Stimulated activated CD8-positive, alpha-beta memory T cell treated with anti-CD3 and anti-CD28 coated beads, Interleukin-15, amount 100 ng/mL, for 4 hours (primary cell): Measurements from ENCODE around the gene EML1.
A peak's percentile ranks its signal among the peaks of the same experiment; 100 is the strongest.

Experiments
- DNase-seq, 2 donors: peaks; one replicate each; pipeline ENCODE4 v3.0.0-alpha.2; 2020; ENCODE audit warnings: low read depth in 2 of 2

Gene EML1

DNA sequence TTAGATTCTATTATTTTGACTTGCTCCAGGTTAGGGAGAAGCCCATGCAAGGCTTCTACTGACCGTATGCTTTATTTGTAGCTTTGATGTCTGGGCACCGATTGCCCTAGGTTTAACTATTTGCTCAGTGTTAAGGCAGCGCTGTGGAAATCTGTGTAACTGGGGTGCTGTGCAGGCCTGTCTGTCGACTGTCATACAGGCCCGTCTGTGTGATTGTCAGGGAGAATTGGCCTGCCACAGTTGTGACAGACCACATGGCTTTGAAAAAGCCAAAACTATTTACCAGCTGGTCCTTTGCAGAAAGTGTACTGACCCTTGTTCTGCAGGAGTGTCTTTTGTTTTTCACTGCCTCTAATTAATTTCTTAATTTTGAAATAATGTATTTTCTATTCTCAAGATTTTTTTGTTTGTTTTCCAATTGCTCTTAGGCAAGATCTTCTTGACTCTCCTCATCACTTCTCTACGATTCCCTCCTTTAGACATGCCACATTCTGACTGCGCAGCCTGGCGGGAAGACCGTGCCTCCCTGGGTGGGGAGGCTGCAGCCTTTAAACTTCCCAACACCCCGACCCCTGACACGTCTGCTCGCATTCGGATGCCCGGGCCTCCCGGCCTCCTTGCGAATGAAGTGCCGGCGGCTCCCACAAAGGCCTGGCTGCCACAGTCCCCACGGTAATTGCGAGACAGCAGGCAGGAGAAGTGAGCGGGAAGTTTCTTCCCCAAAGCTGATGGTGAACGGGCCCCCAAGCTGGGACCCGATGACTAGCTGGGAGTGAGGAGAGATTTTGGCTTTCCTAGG lies 173.0 kb downstream of the EML1 start:
- DNase-seq = no peak

DNA sequence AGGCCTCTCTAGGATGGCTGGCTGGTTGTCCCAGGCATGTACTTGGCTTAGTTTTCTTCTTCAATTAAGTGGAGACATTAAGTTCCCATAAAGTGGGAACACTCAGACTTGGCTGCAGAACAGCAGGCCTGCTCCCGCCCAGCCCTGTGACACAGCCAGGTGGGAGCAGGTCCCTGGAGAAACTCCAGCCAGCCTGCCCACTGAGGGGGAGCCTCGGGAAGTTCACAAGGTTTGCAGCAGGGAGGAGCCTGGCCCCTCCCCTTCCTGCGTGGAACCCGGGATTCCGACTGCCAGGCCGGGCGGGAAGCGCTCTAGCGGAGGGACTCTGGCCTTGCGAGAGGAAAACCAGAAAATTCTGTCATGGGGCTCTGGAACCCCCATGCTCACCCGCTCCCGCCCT lies 173.7 kb downstream of the EML1 start:
- DNase-seq = no peak

DNA sequence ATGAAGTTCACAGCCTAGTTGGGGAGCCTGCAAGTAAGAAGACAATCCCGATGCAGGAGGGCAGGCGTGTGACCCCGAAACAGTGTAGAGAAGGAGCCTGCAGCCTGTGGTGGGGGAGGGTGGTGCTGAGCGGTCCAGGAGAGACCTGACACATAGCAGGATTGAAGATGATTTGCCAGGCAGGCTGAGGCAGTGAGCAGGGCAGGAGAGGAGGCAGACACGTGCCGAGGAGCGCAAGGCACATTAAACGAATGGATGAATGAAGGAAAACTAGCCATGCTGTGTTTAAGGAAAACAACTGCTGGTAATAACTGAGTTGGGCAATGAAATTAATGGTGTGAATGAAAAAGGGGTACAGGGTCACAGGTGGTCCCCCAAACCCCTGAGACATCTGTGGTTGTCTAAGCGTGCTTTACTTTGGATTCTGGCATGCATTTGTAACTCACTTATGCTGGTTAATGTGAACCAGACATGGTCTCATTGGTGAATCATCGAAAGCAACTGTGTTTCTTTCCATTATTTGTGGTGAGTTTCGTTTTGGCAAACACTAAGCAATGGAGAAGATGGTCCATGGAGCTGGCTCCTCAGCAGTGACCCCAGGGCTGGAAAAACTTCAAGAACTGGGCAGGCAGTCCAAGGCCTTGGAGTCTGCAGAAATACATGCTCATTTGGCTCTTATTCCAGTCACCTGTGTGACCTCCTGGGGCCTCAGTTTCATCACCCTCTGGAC lies 175.1 kb downstream of the EML1 start:
- DNase-seq = no peak

DNA sequence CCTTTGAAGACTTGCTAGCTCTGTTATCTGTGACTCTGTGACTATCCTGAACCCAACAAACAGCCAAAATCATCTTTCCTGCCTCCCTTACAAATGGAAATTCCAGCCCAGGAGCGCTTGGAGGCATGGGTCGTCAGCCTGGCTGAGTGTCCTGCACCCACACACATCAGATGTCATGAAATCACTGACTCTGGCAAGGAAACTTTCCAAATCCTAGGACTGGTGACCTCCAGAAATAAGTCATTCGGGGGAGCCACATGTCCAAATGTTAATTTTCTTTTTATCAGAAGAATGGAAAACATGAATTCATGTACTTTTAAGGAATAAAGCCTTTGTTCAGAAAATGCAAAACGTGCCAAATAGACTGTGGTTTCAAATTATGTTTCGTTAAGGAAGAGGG lies 175.7 kb downstream of the EML1 start:
- DNase-seq = no peak

DNA sequence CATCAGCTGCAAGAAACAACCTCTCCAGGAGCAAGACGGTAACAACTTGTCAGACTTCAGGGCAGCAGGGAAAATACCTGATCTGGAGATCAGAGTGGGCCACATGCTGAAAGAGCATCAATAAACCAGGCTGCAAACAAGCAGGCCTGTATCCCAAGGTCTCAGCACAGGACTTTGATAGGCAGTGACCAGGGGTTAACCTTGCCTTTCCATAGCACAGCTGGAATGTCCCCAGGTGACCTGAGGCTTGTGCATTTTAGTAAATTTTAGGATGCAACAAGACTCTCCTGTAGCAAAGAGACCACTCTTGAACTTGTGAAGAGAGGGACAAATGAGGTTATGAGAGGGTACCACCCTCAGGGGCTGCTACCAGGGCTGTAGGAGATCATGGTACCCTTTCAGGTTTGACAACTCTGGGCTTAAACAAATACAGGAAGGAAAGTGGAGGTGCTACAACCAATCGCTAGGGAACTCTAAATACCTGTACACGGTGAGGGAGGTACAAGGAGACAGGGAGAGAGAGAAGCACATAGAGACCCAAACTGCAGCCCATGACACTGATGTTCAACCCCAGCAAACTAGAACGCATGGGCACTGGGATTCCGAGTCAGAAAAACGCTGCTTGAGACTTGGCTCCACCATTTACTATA lies 176.6 kb downstream of the EML1 start:
- no peak for DNase-seq

DNA sequence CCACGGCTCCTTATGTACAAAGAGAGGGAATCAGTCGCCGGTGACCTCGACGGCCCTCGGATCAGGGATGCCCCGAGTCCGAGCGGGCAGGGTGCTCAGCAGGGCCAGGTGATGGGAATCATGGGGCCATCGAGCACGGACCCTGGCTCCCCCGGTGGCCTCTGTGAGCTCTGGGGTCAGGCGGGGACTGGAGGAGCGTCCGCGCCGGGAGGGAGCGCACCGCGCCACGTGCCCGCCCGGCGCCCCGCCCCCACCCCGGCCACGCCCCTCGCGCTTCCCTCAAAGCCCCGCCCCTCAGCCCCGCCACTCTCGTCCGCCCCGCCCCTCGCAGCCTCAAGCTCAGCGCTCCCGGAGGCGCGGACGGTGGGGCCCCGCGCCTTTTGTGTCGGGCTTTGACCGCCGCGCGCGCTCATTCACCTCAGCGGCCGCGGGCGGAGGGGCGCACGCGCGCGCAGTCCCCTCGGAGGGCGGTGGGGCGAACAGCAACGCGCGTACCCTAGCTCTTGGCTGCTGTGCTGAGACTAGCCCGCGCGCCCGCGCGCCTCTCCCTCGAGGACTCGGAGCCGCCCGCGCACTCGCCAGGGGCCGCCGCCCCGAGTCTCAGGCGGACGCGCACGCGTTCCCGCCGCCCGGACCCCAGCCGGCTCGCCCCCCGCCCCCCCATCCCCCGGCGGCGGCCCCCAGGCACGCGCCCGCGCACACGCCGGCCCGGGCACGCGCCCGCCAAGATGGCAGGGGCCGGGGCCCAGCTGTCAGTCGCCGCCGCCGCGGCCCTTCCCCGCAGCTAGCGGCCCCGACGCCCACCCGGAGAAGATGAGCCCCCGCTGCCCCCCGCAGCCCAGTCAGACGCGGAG lies 178.1 kb downstream of the EML1 start:
- DNase-seq = peak; percentile 50 to 68

DNA sequence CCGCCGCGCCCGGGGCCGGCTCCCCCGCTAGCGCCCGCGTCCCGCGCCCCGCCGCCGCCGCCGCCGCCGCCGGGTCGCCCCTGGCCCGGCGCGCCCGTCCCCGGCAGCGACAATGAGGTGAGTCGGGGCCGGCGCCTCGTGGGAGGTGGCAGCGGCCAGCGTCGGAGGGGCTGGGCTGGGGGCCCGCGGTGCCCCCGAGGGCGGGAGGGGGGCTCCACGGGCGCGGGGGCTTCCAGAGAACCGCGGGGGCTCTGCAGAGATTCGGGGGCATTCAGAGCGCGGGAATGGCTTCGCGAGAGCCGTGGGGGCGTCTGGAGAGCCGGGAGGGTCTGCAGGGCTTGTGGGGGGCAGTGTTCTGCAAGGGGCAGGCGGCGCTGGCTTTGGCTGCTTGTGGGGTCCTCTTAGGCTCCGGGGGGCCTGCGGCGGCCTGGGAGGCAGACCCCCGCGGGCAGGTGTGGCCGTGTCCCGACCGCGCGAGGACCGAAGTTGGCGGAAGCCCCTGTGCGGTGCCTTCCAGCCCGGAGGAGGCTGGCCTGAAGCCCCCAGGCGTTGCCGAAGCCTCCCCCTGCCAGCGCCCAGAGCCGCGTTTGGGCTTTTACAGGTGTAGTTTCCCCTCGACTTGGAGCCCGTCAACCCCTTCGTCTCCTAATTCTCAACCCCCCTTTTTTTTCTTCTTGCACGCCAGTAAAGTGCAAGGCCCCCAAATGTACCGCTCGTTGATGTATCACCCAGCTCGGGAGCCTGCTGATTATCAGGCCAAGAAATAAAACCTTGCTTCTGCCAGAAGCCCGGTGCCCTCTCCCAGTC lies 178.9 kb downstream of the EML1 start:
- DNase-seq = peak in 1 of 2 donors; percentile 7

DNA sequence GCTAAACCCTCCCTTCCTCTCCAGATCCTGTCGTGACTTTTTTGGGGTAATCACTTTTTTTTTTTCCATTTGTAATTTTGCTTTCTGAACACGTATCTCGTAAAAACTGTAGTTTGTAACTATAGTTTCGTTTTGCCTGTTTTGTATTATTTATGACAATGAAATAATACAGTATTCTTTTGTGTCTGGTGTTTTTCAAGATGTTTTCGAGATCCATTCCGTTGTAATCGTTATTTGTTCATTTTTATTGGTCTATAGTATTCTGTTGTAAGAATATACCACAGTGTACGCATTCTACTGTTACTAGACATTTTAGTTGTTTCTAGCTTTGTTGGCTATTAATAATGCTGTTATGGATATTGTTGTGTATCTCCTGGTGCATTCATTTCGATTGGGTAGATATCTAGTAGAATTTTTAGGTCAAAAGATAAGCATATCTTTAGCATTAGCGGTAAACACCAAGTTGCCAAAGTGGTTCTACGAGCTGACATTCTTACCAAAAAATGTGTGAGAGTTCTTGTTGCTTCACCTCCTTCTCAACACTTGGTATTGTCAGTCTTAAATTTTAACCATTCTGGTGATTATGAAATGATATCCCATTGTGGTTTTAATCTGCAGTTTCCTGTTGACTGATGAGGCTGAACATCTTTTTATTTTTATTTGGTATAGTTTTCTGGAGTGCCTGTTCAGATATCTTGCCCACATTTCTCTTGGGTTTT lies 179.7 kb downstream of the EML1 start:
- no peak for DNase-seq

DNA sequence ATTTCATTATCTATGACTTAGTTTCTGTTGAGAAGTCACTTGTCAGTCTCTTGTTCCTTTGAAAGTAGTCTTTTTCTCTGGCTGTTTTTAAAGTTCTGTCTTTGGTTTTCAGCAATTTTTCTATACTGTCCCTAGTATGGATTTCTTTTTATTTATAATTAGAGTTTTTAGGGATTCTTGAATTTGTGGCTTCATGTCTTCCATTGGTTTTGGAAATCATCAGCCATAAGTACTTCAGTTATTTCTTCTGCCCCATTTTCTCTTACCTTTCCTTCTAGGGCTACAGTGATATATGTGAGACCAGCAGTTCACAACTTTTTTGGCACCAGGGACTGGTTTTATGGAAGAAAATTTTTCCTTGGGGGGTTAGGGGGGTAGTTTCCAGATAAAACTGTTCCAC lies 182.0 kb downstream of the EML1 start:
- no peak for DNase-seq

DNA sequence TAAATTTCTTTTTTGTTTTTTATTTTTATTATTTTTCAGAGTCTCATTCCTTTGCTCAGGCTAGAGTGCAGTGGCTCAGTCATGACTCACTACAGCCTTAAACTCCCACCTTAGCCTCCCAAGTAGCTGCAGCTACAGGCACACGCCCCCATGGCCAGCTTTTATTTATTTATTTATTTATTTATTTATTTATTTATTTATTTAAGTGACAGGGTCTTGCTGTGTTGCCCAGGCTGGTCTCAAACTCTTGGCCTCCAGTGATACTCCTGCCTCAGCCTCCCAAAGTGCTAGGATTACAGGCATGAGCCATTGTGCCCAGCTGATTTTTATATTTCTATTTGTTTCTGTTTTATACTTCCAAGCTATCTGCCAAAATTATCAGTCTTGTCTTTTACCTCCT lies 182.8 kb downstream of the EML1 start:
- no peak for DNase-seq

DNA sequence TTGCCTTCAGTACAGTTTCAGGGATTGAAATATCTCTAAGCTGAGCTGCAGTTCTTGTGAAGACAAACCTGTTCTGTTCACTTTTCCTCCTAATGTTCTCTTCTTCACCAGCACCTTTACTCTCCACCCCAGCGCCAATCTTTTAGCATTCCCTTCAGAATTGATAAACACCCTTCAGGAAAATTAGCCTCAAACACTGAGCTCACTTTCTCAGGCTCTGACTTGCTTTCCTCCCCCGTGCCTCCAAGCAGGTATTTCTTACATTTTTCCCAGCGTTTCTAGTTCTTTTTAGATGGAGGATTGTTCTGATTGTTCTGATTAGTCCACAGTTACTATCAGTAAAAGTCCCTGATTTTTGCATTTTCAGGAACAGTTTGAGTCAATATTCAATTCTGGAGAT lies 183.5 kb downstream of the EML1 start:
- DNase-seq = no peak

DNA sequence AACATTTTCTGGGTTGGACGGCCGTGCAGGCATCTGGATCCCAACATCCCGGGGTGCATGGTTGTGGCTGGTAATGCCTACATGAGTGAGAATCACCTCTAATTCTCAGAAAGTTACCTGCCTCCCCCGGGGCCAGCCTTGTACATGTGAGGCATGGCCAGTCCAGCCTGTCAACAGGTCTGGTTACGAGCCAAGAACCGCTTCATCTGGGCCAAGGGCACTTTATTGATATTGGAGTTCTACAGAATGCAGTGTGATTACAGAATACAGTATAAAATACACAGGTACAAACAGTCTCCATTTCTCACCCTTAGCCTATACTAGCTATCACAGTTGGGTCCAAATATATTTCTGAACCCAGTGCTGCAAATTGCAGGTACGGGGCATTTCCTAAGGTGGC lies 187.1 kb downstream of the EML1 start:
- DNase-seq = no peak

DNA sequence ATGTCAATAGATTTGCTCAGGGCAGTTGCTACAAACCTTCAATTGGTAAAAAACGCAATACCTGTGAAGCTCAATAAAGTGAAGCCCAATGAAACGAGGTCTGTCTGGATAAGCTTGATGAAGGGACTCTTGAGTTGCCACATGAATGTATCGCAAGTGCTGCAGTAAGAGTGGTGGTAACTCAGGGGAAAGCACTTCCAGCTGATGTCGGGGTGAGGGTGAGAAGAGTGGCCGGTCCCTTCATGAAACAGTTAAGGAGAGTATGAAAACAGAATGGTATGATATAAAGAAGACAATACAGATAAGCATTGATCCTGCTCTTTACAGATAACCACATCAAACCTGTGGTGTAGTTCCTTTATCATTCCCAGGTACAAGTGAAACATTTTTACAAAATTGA lies 188.6 kb downstream of the EML1 start:
- DNase-seq = no peak

DNA sequence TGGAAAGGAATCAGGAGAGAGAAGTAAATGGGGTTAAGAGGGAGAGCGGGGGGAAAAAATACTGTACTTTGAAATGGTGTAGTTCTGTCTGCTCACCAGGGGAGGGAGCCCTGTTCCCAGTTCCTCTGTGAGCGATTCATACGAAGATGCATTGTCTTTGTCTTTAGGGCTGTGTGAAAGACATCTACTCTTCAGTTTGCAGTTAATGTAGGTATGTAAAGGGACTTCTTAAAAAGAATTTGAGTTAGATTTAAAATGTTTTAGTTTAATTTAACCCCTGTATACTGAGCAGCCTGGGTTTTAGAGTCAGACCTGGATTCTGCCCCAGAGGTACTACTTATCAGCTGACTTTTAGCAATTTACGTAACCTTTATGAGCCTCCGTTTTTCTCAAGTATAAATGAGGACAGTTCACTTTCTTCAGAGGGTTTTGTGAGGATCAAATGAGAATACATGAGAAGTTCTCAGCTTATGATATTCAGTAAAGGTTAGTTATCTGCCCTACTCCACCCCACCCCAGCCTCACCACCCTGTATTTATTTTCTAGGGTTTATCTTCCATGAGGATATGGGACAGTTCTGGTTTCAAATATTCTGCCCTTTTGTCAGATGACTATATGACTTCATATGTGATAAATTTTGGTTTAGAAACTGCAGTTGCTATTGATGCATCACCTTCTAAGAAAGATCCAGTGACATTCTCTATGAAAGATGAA lies 189.5 kb downstream of the EML1 start:
- DNase-seq = peak in 1 of 2 donors; percentile 26

DNA sequence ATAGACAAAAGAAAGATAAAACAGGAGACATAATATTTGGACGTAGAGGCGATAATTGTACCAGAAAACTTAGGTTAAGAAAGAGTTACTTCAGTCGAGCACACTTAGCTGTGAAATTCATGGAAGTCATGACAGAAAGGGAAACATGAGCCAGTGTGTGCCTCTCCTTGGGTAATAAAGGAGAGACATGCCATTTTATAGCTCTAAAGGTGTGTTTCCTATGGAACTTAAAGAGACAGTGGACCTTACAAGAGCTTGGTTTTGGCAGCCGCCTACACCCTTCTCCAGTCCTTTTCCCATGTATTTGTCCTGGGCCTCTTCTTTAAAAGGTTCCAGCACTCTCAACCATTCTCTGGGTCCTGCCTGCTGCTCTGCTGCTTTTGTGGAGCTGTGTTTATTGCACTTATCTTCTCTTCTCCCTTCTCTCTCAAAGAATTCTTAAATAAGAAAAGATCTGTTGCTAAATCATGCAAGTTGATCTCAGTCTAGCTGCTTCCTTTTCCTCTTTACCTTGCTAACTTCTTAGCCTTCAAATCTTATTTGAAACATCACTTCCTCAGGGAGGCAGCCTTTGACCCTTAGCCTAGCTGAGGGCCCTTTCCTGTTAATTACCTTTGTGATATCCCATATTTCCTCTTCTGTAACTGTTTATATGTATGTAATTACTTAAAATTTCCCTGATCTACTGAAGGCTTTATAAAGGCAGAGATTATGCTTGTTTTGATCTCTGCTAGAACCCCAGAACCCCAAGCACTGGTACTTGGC lies 190.2 kb downstream of the EML1 start:
- DNase-seq = no peak

DNA sequence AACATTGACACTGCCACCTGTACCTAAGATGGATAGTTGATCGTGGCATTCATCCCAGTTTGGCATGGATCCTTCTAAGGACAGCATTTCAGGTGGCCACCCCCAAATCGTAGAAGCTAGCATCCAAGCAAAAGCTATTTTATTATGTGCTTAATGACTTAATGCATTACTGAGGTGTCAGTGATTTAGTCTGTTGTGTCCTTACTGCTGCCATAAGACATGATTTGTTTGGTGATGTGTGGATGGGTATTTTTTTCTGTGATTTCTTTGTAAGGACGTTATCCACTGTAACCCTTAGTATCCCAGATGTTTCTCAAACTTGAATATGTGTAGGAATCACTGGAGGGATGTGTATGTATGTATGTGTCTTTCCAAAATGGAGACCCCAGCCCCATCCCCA lies 190.8 kb downstream of the EML1 start:
- no peak for DNase-seq

DNA sequence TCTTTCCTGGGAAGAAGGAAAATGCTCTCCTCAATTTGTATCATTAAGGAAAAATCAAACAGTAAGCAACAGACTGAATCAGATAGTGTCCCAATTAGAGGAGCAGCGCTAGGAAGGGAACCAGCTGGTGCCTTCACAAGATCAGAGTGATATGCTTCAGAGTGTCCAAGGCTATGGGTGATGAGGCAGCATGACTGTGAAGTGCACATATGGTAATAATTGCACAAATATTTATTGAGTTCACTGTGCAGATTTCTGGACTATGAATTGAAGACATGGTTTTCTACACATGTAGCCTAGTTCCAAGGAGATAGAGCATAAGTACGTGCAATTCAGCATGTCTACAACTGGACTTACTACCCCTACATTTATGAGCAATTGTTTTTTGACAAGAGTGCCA lies 193.2 kb downstream of the EML1 start:
- DNase-seq = no peak

DNA sequence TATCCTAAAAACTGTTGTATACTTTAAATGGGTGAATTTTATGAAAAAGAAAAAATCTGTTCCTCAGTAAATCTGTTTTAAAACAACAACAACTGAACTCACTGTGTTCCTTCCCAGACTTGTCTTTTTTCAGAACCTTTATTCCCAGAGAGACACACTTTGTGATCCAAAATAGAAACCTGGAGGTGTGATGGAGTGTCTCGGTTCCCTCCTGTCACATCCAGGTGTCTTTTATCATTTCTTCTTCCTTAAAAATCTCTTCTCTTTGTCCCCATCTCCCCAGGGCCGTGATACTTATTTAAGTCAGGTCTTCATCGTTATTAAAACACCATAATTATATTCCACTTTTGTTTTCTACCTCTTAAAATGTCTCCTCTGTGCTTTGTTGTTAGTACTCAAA lies 195.8 kb downstream of the EML1 start:
- no peak for DNase-seq
